Caco-2 (cell line): Measurements from ENCODE around the gene ISG20L2. TPM values are rescaled to one million over a fixed set of nuclear protein-coding genes. Genes with fewer than 3 reads are reported as not detected.

Experiments used
- BruUV-seq: library from RNA; stranded (reverse); fragments of 400-500 nt; replicated peaks from 2 replicates; lab custom pipeline; 2021; lab: Mats Ljungman, UMichigan
- CTCF ChIA-PET: fragments of 300-600 bp; sonication (Branson Sonifier 250); formaldehyde crosslinking; loops from one replicate; lab custom pipeline; 2022; ENCODE audit warnings: antibody characterized with exemption; lab: Charles Lee
- POLR2A ChIA-PET: fragments of 300-600 bp; sonication (Branson Sonifier 250); formaldehyde crosslinking; loops from one replicate; lab custom pipeline; 2022; ENCODE audit warnings: antibody characterized with exemption; lab: Charles Lee
- DNase-seq, 2 experiments: peaks; one replicate each; pipeline versions ENCODE4 v3.0.0 to v3.0.0-alpha.2; 2020 to 2022
- H3K27me3 ChIP-seq: replicated peaks from 2 replicates; pipeline ENCODE4 v1.6.0; 2011; ENCODE audit warnings: low read length; ENCODE audit not compliant: control insufficient read depth, insufficient read depth
- H3K36me3 ChIP-seq: 2 replicates; pipeline ENCODE4 v1.5.1; 2011; ENCODE audit warnings: low read length; ENCODE audit not compliant: control insufficient read depth, insufficient read depth
- H3K4me1 ChIP-seq: fragments of 250-450 bp; sonication (Bioruptor Pico); 2 replicates; pipeline ENCODE4 v1.5.1; 2020; ENCODE audit warnings: mild to moderate bottlenecking
- H3K4me3 ChIP-seq: 2 replicates; pipeline ENCODE4 v1.5.1; 2011; ENCODE audit warnings: low read depth, mild to moderate bottlenecking, control low read depth, low read length
- H3K9me3 ChIP-seq: fragments of 250-450 bp; sonication (Bioruptor Pico); 2 replicates; pipeline ENCODE4 v1.5.1; 2020; ENCODE audit warnings: mild to moderate bottlenecking, moderate library complexity
- H3K27ac Mint-ChIP-seq: one replicate; pipeline ENCODE4 v1.8.0; 2022; ENCODE audit warnings: mixed read lengths; ENCODE audit not compliant: unreplicated experiment
- H3K27me3 Mint-ChIP-seq: one replicate; pipeline ENCODE4 v1.8.0; 2022; ENCODE audit warnings: mixed read lengths; ENCODE audit not compliant: insufficient read depth, unreplicated experiment
- H3K36me3 Mint-ChIP-seq: one replicate; pipeline ENCODE4 v1.8.0; 2022; ENCODE audit warnings: mild to moderate bottlenecking, mixed read lengths; ENCODE audit not compliant: insufficient read depth, unreplicated experiment
- H3K4me1 Mint-ChIP-seq: one replicate; pipeline ENCODE4 v1.8.0; 2022; ENCODE audit warnings: low read depth, mixed read lengths; ENCODE audit not compliant: unreplicated experiment
- H3K4me3 Mint-ChIP-seq: one replicate; pipeline ENCODE4 v1.8.0; 2022; ENCODE audit warnings: mild to moderate bottlenecking, moderate library complexity, mixed read lengths; ENCODE audit not compliant: unreplicated experiment
- H3K9me3 Mint-ChIP-seq: one replicate; pipeline ENCODE4 v1.8.0; 2022; ENCODE audit warnings: mixed read lengths; ENCODE audit not compliant: unreplicated experiment
- CTCF ChIP-seq, 2 experiments: fragments of 200-600 bp in 1 of 2; IDR thresholded peaks; 1 replicate in 1 of 2; 2 replicates in 1 of 2; pipeline versions ENCODE4 v1.5.1 to v1.8.0; 2011 to 2022; ENCODE audit warnings: antibody characterized with exemption in 1 of 2, control low read depth in 1 of 2, inconsistent platforms in 1 of 2, low read depth in 1 of 2, low read length in 1 of 2, mild to moderate bottlenecking in 1 of 2, moderate library complexity in 1 of 2; ENCODE audit not compliant: insufficient read depth in 1 of 2, severe bottlenecking in 1 of 2, unreplicated experiment in 1 of 2
- intact Hi-C: fragments of 100-400 bp; cut with micrococcal nuclease; formaldehyde crosslinking; loops from one replicate; pipeline ENCODE4 v1.10.0; 2022; ENCODE audit not compliant: unreplicated experiment
- total RNA-seq: library from RNA; stranded (reverse); gene quantifications from 2 replicates; pipeline ENCODE4 v1.2.3, GENCODE V29; 2022

ISG20L2 gene
- total RNA-seq, 1 experiment from 2014 or later, result 42.3 TPM

GRCh38 chr1:156709031-156709430, 19.5 kb downstream of the ISG20L2 start:
- ChIA-PET POLR2A (no interaction called here), CTCF (interaction anchor here (0.9 kb wide), 1 partner anchor 19 kb away, joined by 4 read pairs; no protein-coding TSS in a partner anchor)
- Mint-ChIP-seq H3K36me3 (peaks cover 9% of the 10 kb centered on the region), H3K4me1 (peaks cover 14% of the 10 kb centered on the region), H3K27me3 (no peaks in the 10 kb centered on the region), H3K9me3 (no peaks in the 10 kb centered on the region), H3K4me3 (no peak overlapping the region), H3K27ac (no peak overlapping the region)
- Histone ChIP-seq H3K27me3 (no peaks in the 10 kb centered on the region), H3K4me3 (no peak overlapping the region), H3K4me1 (peaks cover 12% of the 10 kb centered on the region), H3K36me3 (no peaks in the 10 kb centered on the region), H3K9me3 (no peaks in the 10 kb centered on the region)
- DNase-seq, result no peak
- no TSS peak for BruUV-seq
- intact Hi-C loops, result no loop called here
- no peak for TF ChIP-seq CTCF (IDR thresholded peaks at IDR 0.05; ENCODE audit: insufficient read depth in 1 of 2, low read depth in 1 of 2, low read length in 1 of 2, severe bottlenecking in 1 of 2, unreplicated experiment in 1 of 2)

- Mint-ChIP-seq H3K27me3 (no peaks in the 10 kb centered on the region), H3K36me3 (peaks cover 9% of the 10 kb centered on the region), H3K4me3 (no peak overlapping the region), H3K27ac (no peak overlapping the region), H3K4me1 (peaks cover 16% of the 10 kb centered on the region), H3K9me3 (no peaks in the 10 kb centered on the region)
- BruUV-seq, result no TSS peak
- Histone ChIP-seq H3K4me3 (no peak overlapping the region), H3K36me3 (no peaks in the 10 kb centered on the region), H3K4me1 (peaks cover 13% of the 10 kb centered on the region), H3K9me3 (no peaks in the 10 kb centered on the region), H3K27me3 (no peaks in the 10 kb centered on the region)
- TF ChIP-seq CTCF (IDR thresholded peaks at IDR 0.05; ENCODE audit: insufficient read depth in 1 of 2, low read depth in 1 of 2, low read length in 1 of 2, severe bottlenecking in 1 of 2, unreplicated experiment in 1 of 2), result no peak
- POLR2A ChIA-PET, result no interaction called here
- no peak for DNase-seq
- intact Hi-C loops, result no loop called here
- CTCF ChIA-PET, result interaction anchor here (0.9 kb wide), 1 partner anchor 19 kb away, joined by 4 read pairs; no protein-coding TSS in a partner anchor
These were observed 20.3 kb downstream of the ISG20L2 start for GRCh38 chr1:156708218-156708661.

- H3K9me3 ChIP-seq, result no peaks in the 10 kb centered on the region
- Mint-ChIP-seq H3K4me1 (peaks cover 16% of the 10 kb centered on the region), H3K27ac (peak overlapping the region; percentile 86), H3K9me3 (no peaks in the 10 kb centered on the region), H3K27me3 (no peaks in the 10 kb centered on the region), H3K4me3 (peak overlapping the region; percentile 90), H3K36me3 (peaks cover 9% of the 10 kb centered on the region)
- peaks cover 13% of the 10 kb centered on the region for H3K4me1 ChIP-seq
- ChIA-PET CTCF (interaction anchor here (1.1 to 7.3 kb wide), 7 partner anchors 14 to 83 kb away, joined by 3 to 190 read pairs (median 7); partner anchors contain the start of genes HDGF, ISG20L2 and METTL25B), POLR2A (interaction anchor here (0.5 to 2.8 kb wide), 3 partner anchors 18 to 44 kb away, joined by 6 to 19 read pairs (median 16); partner anchors contain the start of genes HDGF, ISG20L2 and METTL25B)
- H3K4me3 ChIP-seq, result no peak overlapping the region
- no peak for DNase-seq
- no TSS peak for BruUV-seq
- no peaks in the 10 kb centered on the region for H3K36me3 ChIP-seq
- intact Hi-C loops, result no loop called here
- no peaks in the 10 kb centered on the region for H3K27me3 ChIP-seq
- TF ChIP-seq CTCF (IDR thresholded peaks at IDR 0.05; ENCODE audit: insufficient read depth in 1 of 2, low read depth in 1 of 2, low read length in 1 of 2, severe bottlenecking in 1 of 2, unreplicated experiment in 1 of 2), result no peak
These were observed 20.9 kb downstream of the ISG20L2 start for GRCh38 chr1:156707417-156708217.
